MM.1S (cell line): Measurements from ENCODE around the gene CTPS2.

Source experiments
- EZH2 ChIP-seq: fragments of 300-600 bp; sonication (generic); optimal IDR thresholded peaks from 2 replicates; pipeline ENCODE3; 2017; ENCODE audit warnings: low read depth, mild to moderate bottlenecking, antibody characterized with exemption, low read length, mixed read lengths
- TF ChIP-seq, protein P1 (sequence below): fragments of 300-600 bp; sonication (generic); IDR thresholded peaks from 2 replicates; pipeline ENCODE4 v1.5.1; 2016; ENCODE audit warnings: antibody characterized with exemption, low read length, mixed read lengths

DNA sequence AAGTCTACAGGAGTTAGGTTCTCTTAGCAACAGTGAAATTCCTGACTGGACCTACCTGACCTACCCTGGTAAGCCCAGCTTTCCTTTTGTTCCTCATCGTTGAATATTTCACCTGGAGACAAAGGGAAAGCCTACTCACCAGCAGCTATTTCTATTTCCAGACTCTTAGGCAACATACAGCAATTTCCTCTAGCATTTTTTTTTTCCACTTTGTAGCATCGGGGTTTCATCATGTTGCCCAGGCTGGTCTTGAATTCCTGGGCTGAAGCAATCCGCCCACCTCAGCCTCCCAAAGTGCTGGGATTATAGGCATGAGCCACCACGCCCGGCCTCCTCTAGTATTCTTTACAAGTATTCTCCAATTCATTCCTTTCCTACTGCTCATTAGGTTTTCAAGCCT, 69.3 kb downstream of the CTPS2 start:
- TF ChIP-seq, protein P1, sequence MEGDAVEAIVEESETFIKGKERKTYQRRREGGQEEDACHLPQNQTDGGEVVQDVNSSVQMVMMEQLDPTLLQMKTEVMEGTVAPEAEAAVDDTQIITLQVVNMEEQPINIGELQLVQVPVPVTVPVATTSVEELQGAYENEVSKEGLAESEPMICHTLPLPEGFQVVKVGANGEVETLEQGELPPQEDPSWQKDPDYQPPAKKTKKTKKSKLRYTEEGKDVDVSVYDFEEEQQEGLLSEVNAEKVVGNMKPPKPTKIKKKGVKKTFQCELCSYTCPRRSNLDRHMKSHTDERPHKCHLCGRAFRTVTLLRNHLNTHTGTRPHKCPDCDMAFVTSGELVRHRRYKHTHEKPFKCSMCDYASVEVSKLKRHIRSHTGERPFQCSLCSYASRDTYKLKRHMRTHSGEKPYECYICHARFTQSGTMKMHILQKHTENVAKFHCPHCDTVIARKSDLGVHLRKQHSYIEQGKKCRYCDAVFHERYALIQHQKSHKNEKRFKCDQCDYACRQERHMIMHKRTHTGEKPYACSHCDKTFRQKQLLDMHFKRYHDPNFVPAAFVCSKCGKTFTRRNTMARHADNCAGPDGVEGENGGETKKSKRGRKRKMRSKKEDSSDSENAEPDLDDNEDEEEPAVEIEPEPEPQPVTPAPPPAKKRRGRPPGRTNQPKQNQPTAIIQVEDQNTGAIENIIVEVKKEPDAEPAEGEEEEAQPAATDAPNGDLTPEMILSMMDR = no peak
- no peak for TF ChIP-seq EZH2
